WTC11 (cell line): Measurements from ENCODE around the gene PRR5.

ENCODE experiments used
- ELF4 ChIP-seq: sonication (generic); formaldehyde crosslinking; IDR thresholded peaks from 2 replicates; pipeline ENCODE4 v1.8.1; 2022; ENCODE audit warnings: low read depth, mild to moderate bottlenecking, moderate library complexity, missing genetic modification reagents
- GABPB1 ChIP-seq: sonication (generic); formaldehyde crosslinking; IDR thresholded peaks from 2 replicates; pipeline ENCODE4 v1.8.1; 2023; ENCODE audit warnings: mild to moderate bottlenecking, missing genetic modification reagents
- NR3C1 ChIP-seq: sonication (generic); formaldehyde crosslinking; conservative IDR thresholded peaks from 2 replicates; pipeline ENCODE4 v1.8.1; 2023; ENCODE audit warnings: low read depth, mild to moderate bottlenecking, missing genetic modification reagents
- RELA ChIP-seq: sonication (generic); formaldehyde crosslinking; IDR thresholded peaks from 2 replicates; pipeline ENCODE4 v1.8.1; 2022; ENCODE audit warnings: missing genetic modification reagents, mild to moderate bottlenecking, borderline replicate concordance
- SP1 ChIP-seq: sonication (generic); formaldehyde crosslinking; conservative IDR thresholded peaks from 2 replicates; pipeline ENCODE4 v1.8.1; 2022; ENCODE audit warnings: missing genetic modification reagents
- TEAD4 ChIP-seq: sonication (generic); formaldehyde crosslinking; IDR thresholded peaks from 2 replicates; pipeline ENCODE4 v1.8.0; 2022; ENCODE audit warnings: mild to moderate bottlenecking, missing genetic modification reagents
- ZNF138 ChIP-seq: sonication (generic); formaldehyde crosslinking; conservative IDR thresholded peaks from 2 replicates; pipeline ENCODE4 v1.8.1; 2022; ENCODE audit warnings: mild to moderate bottlenecking, moderate library complexity, missing genetic modification reagents
- ZNF263 ChIP-seq: sonication (generic); formaldehyde crosslinking; IDR thresholded peaks from 2 replicates; pipeline ENCODE4 v1.8.1; 2022; ENCODE audit warnings: low read depth, mild to moderate bottlenecking, moderate library complexity, missing genetic modification reagents
- TF ChIP-seq, protein P1 (sequence below): sonication (generic); formaldehyde crosslinking; IDR thresholded peaks from 2 replicates; pipeline ENCODE4 v1.8.0; 2022; ENCODE audit warnings: mild to moderate bottlenecking, missing genetic modification reagents
- TF ChIP-seq, protein P2 (sequence below): fragments of 200-600 bp; IDR thresholded peaks from 2 replicates; pipeline ENCODE4 v1.8.0; 2022; ENCODE audit warnings: antibody characterized with exemption
- TF ChIP-seq, protein P3 (sequence below): sonication (generic); formaldehyde crosslinking; conservative IDR thresholded peaks from 2 replicates; pipeline ENCODE4 v1.8.1; 2023; ENCODE audit warnings: mild to moderate bottlenecking, low read depth, missing genetic modification reagents, moderate library complexity

DNA sequence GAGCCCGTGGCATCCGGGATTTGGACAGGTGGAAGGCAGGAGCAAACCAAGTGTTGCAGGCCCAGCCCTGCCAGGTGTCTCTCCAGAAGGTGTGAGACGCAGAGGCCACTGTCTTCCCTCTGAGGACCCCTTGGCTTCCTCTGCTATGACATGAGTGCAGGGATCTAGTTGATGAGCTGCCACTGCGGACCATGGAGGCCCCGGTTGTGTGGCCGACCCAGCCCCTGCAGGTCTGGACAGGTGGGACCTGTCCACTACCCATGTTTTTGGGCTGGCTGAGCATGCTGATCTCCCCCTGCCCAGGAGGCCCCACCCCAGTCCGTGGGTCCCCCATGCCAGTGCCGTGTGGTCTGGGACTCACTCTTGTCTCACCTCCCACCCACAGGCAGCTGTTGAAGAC is 22.9 kb downstream of the PRR5 start:
- no peak for TF ChIP-seq NR3C1
- no peak for TF ChIP-seq GABPB1 (CRISPR knock-in tag)
- no peak for TF ChIP-seq ZNF138 (CRISPR knock-in tag)
- TF ChIP-seq TEAD4 (CRISPR knock-in tag) = no peak
- TF ChIP-seq, protein P1, sequence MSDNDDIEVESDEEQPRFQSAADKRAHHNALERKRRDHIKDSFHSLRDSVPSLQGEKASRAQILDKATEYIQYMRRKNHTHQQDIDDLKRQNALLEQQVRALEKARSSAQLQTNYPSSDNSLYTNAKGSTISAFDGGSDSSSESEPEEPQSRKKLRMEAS = no peak
- TF ChIP-seq ZNF263 (CRISPR knock-in tag) = no peak
- TF ChIP-seq, protein P2, sequence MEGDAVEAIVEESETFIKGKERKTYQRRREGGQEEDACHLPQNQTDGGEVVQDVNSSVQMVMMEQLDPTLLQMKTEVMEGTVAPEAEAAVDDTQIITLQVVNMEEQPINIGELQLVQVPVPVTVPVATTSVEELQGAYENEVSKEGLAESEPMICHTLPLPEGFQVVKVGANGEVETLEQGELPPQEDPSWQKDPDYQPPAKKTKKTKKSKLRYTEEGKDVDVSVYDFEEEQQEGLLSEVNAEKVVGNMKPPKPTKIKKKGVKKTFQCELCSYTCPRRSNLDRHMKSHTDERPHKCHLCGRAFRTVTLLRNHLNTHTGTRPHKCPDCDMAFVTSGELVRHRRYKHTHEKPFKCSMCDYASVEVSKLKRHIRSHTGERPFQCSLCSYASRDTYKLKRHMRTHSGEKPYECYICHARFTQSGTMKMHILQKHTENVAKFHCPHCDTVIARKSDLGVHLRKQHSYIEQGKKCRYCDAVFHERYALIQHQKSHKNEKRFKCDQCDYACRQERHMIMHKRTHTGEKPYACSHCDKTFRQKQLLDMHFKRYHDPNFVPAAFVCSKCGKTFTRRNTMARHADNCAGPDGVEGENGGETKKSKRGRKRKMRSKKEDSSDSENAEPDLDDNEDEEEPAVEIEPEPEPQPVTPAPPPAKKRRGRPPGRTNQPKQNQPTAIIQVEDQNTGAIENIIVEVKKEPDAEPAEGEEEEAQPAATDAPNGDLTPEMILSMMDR = no peak
- no peak for TF ChIP-seq RELA (CRISPR knock-in tag)
- TF ChIP-seq, protein P3, sequence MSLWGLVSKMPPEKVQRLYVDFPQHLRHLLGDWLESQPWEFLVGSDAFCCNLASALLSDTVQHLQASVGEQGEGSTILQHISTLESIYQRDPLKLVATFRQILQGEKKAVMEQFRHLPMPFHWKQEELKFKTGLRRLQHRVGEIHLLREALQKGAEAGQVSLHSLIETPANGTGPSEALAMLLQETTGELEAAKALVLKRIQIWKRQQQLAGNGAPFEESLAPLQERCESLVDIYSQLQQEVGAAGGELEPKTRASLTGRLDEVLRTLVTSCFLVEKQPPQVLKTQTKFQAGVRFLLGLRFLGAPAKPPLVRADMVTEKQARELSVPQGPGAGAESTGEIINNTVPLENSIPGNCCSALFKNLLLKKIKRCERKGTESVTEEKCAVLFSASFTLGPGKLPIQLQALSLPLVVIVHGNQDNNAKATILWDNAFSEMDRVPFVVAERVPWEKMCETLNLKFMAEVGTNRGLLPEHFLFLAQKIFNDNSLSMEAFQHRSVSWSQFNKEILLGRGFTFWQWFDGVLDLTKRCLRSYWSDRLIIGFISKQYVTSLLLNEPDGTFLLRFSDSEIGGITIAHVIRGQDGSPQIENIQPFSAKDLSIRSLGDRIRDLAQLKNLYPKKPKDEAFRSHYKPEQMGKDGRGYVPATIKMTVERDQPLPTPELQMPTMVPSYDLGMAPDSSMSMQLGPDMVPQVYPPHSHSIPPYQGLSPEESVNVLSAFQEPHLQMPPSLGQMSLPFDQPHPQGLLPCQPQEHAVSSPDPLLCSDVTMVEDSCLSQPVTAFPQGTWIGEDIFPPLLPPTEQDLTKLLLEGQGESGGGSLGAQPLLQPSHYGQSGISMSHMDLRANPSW (CRISPR knock-in tag) = no peak
- TF ChIP-seq SP1 (CRISPR knock-in tag) = no peak
- no peak for TF ChIP-seq ELF4 (CRISPR knock-in tag)
